Lower leg skin (tissue), 3 donors: Measurements from ENCODE around the gene SMARCC2.

ENCODE experiments used
- POLR2A ChIP-seq, 2 donors: fragments of 450-650 bp; IDR thresholded peaks; one replicate each; pipeline ENCODE4 v1.6.1; 2016 to 2017; ENCODE audit warnings: antibody characterized with exemption in 2 of 2, mild to moderate bottlenecking in 1 of 2, moderate library complexity in 1 of 2
- TF ChIP-seq, protein P1 (sequence below), 3 donors: fragments of 450-650 bp; IDR thresholded peaks; one replicate each; pipeline ENCODE4 v1.5.1; 2016; ENCODE audit warnings: antibody characterized with exemption in 3 of 3, mild to moderate bottlenecking in 3 of 3, moderate library complexity in 2 of 3

DNA sequence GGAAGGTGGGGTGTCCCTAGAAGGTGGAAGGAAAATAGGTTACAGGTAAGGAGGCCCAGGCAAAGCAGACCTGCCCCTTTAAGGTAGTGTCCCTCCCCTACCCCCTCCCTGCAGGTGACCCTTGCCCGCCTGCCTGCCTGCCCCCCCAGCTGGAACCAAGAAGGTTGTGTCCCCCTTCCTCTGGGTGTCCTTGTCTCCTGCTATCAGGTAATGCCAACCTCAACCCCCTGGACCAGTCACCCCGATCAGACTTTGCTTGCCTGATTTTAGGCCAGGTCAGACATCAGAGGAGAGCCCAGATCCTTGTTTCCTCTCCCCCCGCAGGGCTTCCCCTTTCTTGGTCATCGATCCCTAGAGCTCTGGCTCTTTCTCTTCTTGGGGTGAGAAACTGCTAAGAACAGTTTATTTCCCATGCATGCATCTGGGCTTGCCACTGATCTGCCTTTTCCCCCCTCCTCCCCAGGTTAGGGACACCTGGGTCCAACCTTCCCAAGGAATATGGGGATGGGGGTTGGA, 40.7 kb upstream of the SMARCC2 start, which contains the start of gene SLC39A5:
- TF ChIP-seq POLR2A (IDR thresholded peaks at IDR 0.05): no peak
- TF ChIP-seq, protein P1, sequence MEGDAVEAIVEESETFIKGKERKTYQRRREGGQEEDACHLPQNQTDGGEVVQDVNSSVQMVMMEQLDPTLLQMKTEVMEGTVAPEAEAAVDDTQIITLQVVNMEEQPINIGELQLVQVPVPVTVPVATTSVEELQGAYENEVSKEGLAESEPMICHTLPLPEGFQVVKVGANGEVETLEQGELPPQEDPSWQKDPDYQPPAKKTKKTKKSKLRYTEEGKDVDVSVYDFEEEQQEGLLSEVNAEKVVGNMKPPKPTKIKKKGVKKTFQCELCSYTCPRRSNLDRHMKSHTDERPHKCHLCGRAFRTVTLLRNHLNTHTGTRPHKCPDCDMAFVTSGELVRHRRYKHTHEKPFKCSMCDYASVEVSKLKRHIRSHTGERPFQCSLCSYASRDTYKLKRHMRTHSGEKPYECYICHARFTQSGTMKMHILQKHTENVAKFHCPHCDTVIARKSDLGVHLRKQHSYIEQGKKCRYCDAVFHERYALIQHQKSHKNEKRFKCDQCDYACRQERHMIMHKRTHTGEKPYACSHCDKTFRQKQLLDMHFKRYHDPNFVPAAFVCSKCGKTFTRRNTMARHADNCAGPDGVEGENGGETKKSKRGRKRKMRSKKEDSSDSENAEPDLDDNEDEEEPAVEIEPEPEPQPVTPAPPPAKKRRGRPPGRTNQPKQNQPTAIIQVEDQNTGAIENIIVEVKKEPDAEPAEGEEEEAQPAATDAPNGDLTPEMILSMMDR (IDR thresholded peaks at IDR 0.05): no peak
